22Rv1 (cell line): ENCODE data around the gene IL17RB.

Source experiments
- ZFX ChIP-seq: fragments of 450-650 bp; IDR thresholded peaks from 2 replicates; pipeline ENCODE4 v1.6.1; 2017; ENCODE audit warnings: antibody characterized with exemption, borderline replicate concordance
- TF ChIP-seq, protein P1 (sequence below): fragments of 450-650 bp; IDR thresholded peaks from 2 replicates; pipeline ENCODE4 v1.5.1; 2017; ENCODE audit warnings: mild to moderate bottlenecking

DNA sequence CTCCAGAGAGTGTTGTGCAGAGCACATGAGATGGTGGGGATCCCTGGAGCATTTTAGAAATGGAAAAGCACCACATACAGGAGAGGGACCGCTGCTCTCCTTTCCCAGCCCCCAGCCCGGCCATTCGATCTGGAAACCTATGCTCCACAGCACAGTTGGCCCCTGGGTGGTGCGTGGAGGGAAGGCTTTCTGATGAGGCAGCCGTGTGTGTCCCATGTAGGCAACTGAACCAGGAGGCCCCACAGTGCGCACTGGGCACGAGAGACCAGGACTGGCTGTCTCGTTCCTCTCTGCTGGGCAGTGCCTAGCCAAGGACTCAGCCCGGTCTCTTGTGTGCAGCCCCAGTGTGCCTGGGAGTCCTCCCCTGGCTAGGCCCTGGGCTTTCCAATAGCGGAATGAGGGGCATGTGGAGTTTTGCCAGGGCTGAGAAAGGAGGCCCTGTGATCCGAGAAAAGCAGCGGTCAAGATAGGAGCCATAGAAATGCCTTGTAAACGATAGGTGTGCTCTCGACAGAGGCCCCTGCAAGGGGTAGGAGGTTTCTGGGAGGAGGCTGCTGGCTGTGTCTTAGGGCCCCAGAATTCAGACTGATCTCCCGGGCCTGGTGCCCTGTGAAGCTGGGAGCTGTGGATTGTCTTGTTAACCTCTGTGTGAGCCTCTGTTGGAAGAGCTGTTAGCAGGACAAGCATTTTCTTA is 39.1 kb upstream of the IL17RB start:
- TF ChIP-seq, protein P1, sequence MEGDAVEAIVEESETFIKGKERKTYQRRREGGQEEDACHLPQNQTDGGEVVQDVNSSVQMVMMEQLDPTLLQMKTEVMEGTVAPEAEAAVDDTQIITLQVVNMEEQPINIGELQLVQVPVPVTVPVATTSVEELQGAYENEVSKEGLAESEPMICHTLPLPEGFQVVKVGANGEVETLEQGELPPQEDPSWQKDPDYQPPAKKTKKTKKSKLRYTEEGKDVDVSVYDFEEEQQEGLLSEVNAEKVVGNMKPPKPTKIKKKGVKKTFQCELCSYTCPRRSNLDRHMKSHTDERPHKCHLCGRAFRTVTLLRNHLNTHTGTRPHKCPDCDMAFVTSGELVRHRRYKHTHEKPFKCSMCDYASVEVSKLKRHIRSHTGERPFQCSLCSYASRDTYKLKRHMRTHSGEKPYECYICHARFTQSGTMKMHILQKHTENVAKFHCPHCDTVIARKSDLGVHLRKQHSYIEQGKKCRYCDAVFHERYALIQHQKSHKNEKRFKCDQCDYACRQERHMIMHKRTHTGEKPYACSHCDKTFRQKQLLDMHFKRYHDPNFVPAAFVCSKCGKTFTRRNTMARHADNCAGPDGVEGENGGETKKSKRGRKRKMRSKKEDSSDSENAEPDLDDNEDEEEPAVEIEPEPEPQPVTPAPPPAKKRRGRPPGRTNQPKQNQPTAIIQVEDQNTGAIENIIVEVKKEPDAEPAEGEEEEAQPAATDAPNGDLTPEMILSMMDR, result no peak
- no peak for TF ChIP-seq ZFX
